Sigmoid colon (tissue), 4 donors: ENCODE data around the gene HDAC9.

Experiments used
- CTCF ChIP-seq, 4 experiments: fragments of 450-650 bp in 3 of 4; fragments of 200-600 bp in 1 of 4; IDR thresholded peaks; one replicate each; pipeline ENCODE4 v1.5.1; 2016 to 2019; ENCODE audit warnings: antibody characterized with exemption in 4 of 4, mild to moderate bottlenecking in 3 of 4, moderate library complexity in 2 of 4
- EP300 ChIP-seq, 4 donors: sonication (generic); formaldehyde crosslinking; IDR thresholded peaks; one replicate each; pipeline ENCODE4 v1.6.1; 2017; ENCODE audit warnings: antibody characterized with exemption in 4 of 4
- POLR2A ChIP-seq, 2 donors: fragments of 450-650 bp; IDR thresholded peaks; one replicate each; pipeline ENCODE4 v1.6.1; 2016; ENCODE audit warnings: antibody characterized with exemption in 2 of 2, mild to moderate bottlenecking in 2 of 2, moderate library complexity in 2 of 2

DNA sequence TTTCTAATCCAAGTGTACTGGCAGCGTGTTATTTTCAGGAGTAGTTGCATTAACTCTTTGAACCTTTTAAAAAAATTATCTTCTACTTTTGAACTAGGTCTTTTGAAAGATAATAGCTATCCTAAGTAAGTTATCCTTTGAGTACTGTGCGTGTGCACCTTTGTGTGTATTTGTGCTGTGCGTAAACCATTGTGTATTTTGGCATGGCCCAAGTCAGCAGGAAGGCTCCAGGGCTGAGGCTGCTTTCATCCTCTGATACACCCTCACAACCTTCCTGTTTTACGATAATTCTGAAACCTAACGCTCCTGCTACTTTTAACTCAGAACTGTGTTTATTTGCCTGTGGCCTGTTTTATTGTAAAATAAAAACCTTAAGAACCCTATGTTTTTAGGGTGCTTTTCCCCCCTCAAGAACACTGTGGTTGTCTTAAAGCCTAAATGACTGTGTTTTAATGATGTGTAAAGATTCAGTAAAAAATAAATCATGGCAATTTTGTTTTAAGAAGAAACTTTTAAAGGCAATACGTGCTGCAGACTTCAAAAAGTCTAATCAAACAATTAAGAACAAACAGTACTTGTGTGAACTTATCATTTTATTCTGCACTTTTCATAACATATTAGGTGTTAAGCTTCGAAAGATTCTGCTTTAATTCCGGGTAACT is 57.5 kb downstream of the HDAC9 start:
- TF ChIP-seq CTCF (IDR thresholded peaks at IDR 0.05) (no peak), POLR2A (IDR thresholded peaks at IDR 0.05) (no peak), EP300 (IDR thresholded peaks at IDR 0.05) (no peak)
